CD4-positive, alpha-beta memory T cell (primary cell): ENCODE measurements around the gene BRAF. TPM values are rescaled to one million over a fixed set of nuclear protein-coding genes. Genes with fewer than 3 reads are reported as not detected.
A peak's percentile ranks its signal among the peaks of the same experiment; 100 is the strongest.

ENCODE experiments used
- CTCF ChIA-PET: fragments of 350-600 bp; sonication (Branson Sonifier 250); formaldehyde crosslinking; loops from one replicate; lab custom pipeline; 2021; ENCODE audit warnings: inconsistent platforms; ENCODE audit not compliant: partially characterized antibody; lab: Charles Lee
- POLR2A ChIA-PET: fragments of 350-600 bp; sonication (Branson Sonifier 250); formaldehyde crosslinking; loops from one replicate; lab custom pipeline; 2021; ENCODE audit not compliant: partially characterized antibody; lab: Charles Lee
- DNase-seq, 5 donors: peaks; one replicate each; pipeline versions ENCODE4 v3.0.0 to v3.0.0-alpha.2; 2020 to 2022; ENCODE audit warnings: mixed read lengths in 1 of 5
- H3K27ac ChIP-seq: one replicate; pipeline ENCODE4 v1.7.0; 2013; ENCODE audit warnings: low read depth, low read length
- H3K27me3 ChIP-seq: 2 replicates; pipeline ENCODE4 v1.7.0; 2013; ENCODE audit warnings: mild to moderate bottlenecking, low read length, moderate library complexity; ENCODE audit not compliant: insufficient read depth
- H3K36me3 ChIP-seq: 2 replicates; pipeline ENCODE4 v1.7.0; 2013; ENCODE audit warnings: mild to moderate bottlenecking, low read length, moderate library complexity; ENCODE audit not compliant: insufficient read depth
- H3K4me1 ChIP-seq: 2 replicates; pipeline ENCODE4 v1.7.0; 2013; ENCODE audit warnings: mild to moderate bottlenecking, low read length, moderate library complexity; ENCODE audit not compliant: insufficient read depth
- H3K4me3 ChIP-seq, 2 donors: one replicate each; pipeline ENCODE4 v1.7.0; 2013; ENCODE audit warnings: low read length in 2 of 2, mild to moderate bottlenecking in 1 of 2
- H3K9me3 ChIP-seq, 2 donors: one replicate each; pipeline ENCODE4 v1.7.0; 2013; ENCODE audit warnings: low read length in 2 of 2, control low read depth in 1 of 2; ENCODE audit not compliant: control insufficient read depth in 1 of 2
- H3K27ac Mint-ChIP-seq, 7 donors: one replicate each; pipeline ENCODE4 v1.8.0; 2020 to 2021; ENCODE audit warnings: mixed read lengths in 7 of 7, mild to moderate bottlenecking in 6 of 7, inconsistent platforms in 3 of 7, moderate library complexity in 3 of 7
- H3K27me3 Mint-ChIP-seq, 2 donors: one replicate each; pipeline ENCODE4 v1.8.0; 2020 to 2021; ENCODE audit warnings: mixed read lengths in 2 of 2
- H3K36me3 Mint-ChIP-seq, 2 donors: one replicate each; pipeline ENCODE4 v1.8.0; 2020 to 2021; ENCODE audit warnings: mixed read lengths in 2 of 2, inconsistent platforms in 1 of 2, mild to moderate bottlenecking in 1 of 2
- H3K4me1 Mint-ChIP-seq, 4 donors: one replicate each; pipeline ENCODE4 v1.8.0; 2020 to 2021; ENCODE audit warnings: mixed read lengths in 4 of 4, mild to moderate bottlenecking in 1 of 4
- H3K4me3 Mint-ChIP-seq, 8 donors: one replicate each; pipeline ENCODE4 v1.8.0; 2020 to 2021; ENCODE audit warnings: mixed read lengths in 8 of 8, mild to moderate bottlenecking in 7 of 8, moderate library complexity in 6 of 8, inconsistent platforms in 3 of 8
- H3K9me3 Mint-ChIP-seq, 8 donors: one replicate each; pipeline ENCODE4 v1.8.0; 2020 to 2021; ENCODE audit warnings: mixed read lengths in 8 of 8, mild to moderate bottlenecking in 5 of 8, inconsistent platforms in 3 of 8, moderate library complexity in 1 of 8
- intact Hi-C: fragments of 100-400 bp; cut with micrococcal nuclease; formaldehyde crosslinking; loops from one replicate; pipeline ENCODE4 v1.15.1; 2023
- polyA plus RNA-seq, 2 donors: library from polyadenylated mRNA; unstranded; fragments of 300-500 nt; fragmentation: Illumina TruSeq; gene quantifications; one replicate each; pipeline ENCODE4 v1.2.3, GENCODE V29; 2021
- total RNA-seq, 2 experiments: library from RNA; stranded (reverse); gene quantifications; one replicate each; pipeline ENCODE4 v1.2.3, GENCODE V29; 2021

Gene BRAF
- total and polyA plus RNA-seq, 4 experiments from 2014 or later, result 10.0 to 52.5 (median 28.8) TPM

- ChIA-PET CTCF (no interaction called here), POLR2A (no interaction called here)
- H3K9me3 ChIP-seq, result no peaks in the 10 kb centered on the region
- Mint-ChIP-seq H3K36me3 (peaks cover 4 to 15% of the 10 kb centered on the region in 2 donors), H3K27ac (no peak overlapping the region), H3K4me1 (peaks cover 33 to 59% (median 51%) of the 10 kb centered on the region in 4 donors), H3K4me3 (no peak overlapping the region), H3K9me3 (peaks cover 0 to 3% (median 0%) of the 10 kb centered on the region in 8 donors), H3K27me3 (no peaks in the 10 kb centered on the region)
- no peaks in the 10 kb centered on the region for H3K36me3 ChIP-seq
- no peak overlapping the region for H3K4me3 ChIP-seq
- H3K27me3 ChIP-seq, result no peaks in the 10 kb centered on the region
- no peak overlapping the region for H3K27ac ChIP-seq
- no peak for DNase-seq
- intact Hi-C loops, result no loop called here
- peaks cover 5% of the 10 kb centered on the region for H3K4me1 ChIP-seq
These were observed 16.4 kb downstream of the BRAF start for GRCh38 chr7:140908361-140908760.

GRCh38 chr7:140903741-140904480, 20.8 kb downstream of the BRAF start:
- H3K27ac Mint-ChIP-seq, result peak overlapping the region in 4 of 7 donors; percentile 5 to 72 (median 37)
- CTCF ChIA-PET, result no interaction called here
- intact Hi-C loops, result no loop called here

GRCh38 chr7:140902303-140902953, 22.3 kb downstream of the BRAF start:
- Mint-ChIP-seq H3K27me3 (no peaks in the 10 kb centered on the region), H3K27ac (peak overlapping the region; percentile 59 to 89 (median 81)), H3K36me3 (peaks cover 2 to 9% of the 10 kb centered on the region in 2 donors), H3K9me3 (peaks cover 0 to 3% (median 0%) of the 10 kb centered on the region in 8 donors), H3K4me3 (peak overlapping the region; percentile 43 to 70 (median 58)), H3K4me1 (peaks cover 32 to 75% (median 54%) of the 10 kb centered on the region in 4 donors)
- Histone ChIP-seq H3K36me3 (no peaks in the 10 kb centered on the region), H3K27me3 (no peaks in the 10 kb centered on the region), H3K27ac (no peak overlapping the region), H3K4me1 (peaks cover 36% of the 10 kb centered on the region), H3K4me3 (no peak overlapping the region), H3K9me3 (no peaks in the 10 kb centered on the region)
- peak in 4 of 5 donors; percentile 36 to 50 (median 42) for DNase-seq
- ChIA-PET POLR2A (interaction anchor here (1.1 kb wide), 1 partner anchor 18 kb away, joined by 3 read pairs; no protein-coding TSS in a partner anchor), CTCF (no interaction called here)
- intact Hi-C loops, result no loop called here

More at GRCh38 chr7:140903741-140904480, 20.8 kb downstream of the BRAF start:
- H3K4me3 Mint-ChIP-seq, result peak overlapping the region in 3 of 8 donors; percentile 22 to 66 (median 55)
- H3K36me3 Mint-ChIP-seq, result peaks cover 2 to 9% of the 10 kb centered on the region in 2 donors
- H3K9me3 Mint-ChIP-seq, result peaks cover 0 to 3% (median 0%) of the 10 kb centered on the region in 8 donors
- POLR2A ChIA-PET, result interaction anchor here (1.5 kb wide), 1 partner anchor 20 kb away, joined by 3 read pairs; no protein-coding TSS in a partner anchor
- H3K27me3 ChIP-seq, result no peaks in the 10 kb centered on the region
- no peak overlapping the region for H3K4me3 ChIP-seq
- peaks cover 33 to 74% (median 53%) of the 10 kb centered on the region in 4 donors for H3K4me1 Mint-ChIP-seq
- DNase-seq, result no peak
- no peaks in the 10 kb centered on the region for H3K36me3 ChIP-seq
- no peaks in the 10 kb centered on the region for H3K9me3 ChIP-seq
- H3K27ac ChIP-seq, result no peak overlapping the region
- H3K27me3 Mint-ChIP-seq, result no peaks in the 10 kb centered on the region
- peaks cover 36% of the 10 kb centered on the region for H3K4me1 ChIP-seq

GRCh38 chr7:140901941-140902302, 22.8 kb downstream of the BRAF start:
- H3K27me3 Mint-ChIP-seq, result no peaks in the 10 kb centered on the region
- Histone ChIP-seq H3K4me1 (peaks cover 36% of the 10 kb centered on the region), H3K9me3 (no peaks in the 10 kb centered on the region), H3K27ac (no peak overlapping the region), H3K36me3 (no peaks in the 10 kb centered on the region), H3K27me3 (no peaks in the 10 kb centered on the region), H3K4me3 (no peak overlapping the region)
- POLR2A ChIA-PET, result no interaction called here
- CTCF ChIA-PET, result no interaction called here
- intact Hi-C loops, result no loop called here
- H3K9me3 Mint-ChIP-seq, result peaks cover 0 to 3% (median 0%) of the 10 kb centered on the region in 8 donors
- H3K4me1 Mint-ChIP-seq, result peaks cover 32 to 76% (median 55%) of the 10 kb centered on the region in 4 donors
- H3K27ac Mint-ChIP-seq, result peak overlapping the region; percentile 59 to 89 (median 81)
- H3K4me3 Mint-ChIP-seq, result peak overlapping the region in 4 of 8 donors; percentile 17 to 70 (median 67)
- H3K36me3 Mint-ChIP-seq, result peaks cover 2 to 9% of the 10 kb centered on the region in 2 donors
- no peak for DNase-seq

GRCh38 chr7:140899883-140900282, 24.8 kb downstream of the BRAF start:
- Mint-ChIP-seq H3K27ac (no peak overlapping the region), H3K27me3 (no peaks in the 10 kb centered on the region), H3K9me3 (peaks cover 0 to 3% (median 0%) of the 10 kb centered on the region in 8 donors), H3K4me3 (no peak overlapping the region), H3K4me1 (peaks cover 37 to 81% (median 58%) of the 10 kb centered on the region in 4 donors), H3K36me3 (peaks cover 5 to 18% of the 10 kb centered on the region in 2 donors)
- Histone ChIP-seq H3K4me3 (no peak overlapping the region), H3K36me3 (no peaks in the 10 kb centered on the region), H3K27me3 (no peaks in the 10 kb centered on the region), H3K9me3 (no peaks in the 10 kb centered on the region), H3K27ac (no peak overlapping the region), H3K4me1 (peaks cover 36% of the 10 kb centered on the region)
- ChIA-PET CTCF (interaction anchor here (1.7 kb wide), 1 partner anchor 89 kb away, joined by 4 read pairs; no protein-coding TSS in a partner anchor), POLR2A (no interaction called here)
- no peak for DNase-seq
- intact Hi-C loops, result no loop called here

- ChIA-PET CTCF (no interaction called here), POLR2A (no interaction called here)
- Mint-ChIP-seq H3K9me3 (peaks cover 0 to 3% (median 0%) of the 10 kb centered on the region in 8 donors), H3K4me3 (no peak overlapping the region), H3K27ac (peak overlapping the region in 1 of 7 donors; percentile 69), H3K36me3 (peaks cover 2 to 16% of the 10 kb centered on the region in 2 donors), H3K27me3 (no peaks in the 10 kb centered on the region), H3K4me1 (peaks cover 34 to 82% (median 56%) of the 10 kb centered on the region in 4 donors)
- no peak overlapping the region for H3K27ac ChIP-seq
- no peaks in the 10 kb centered on the region for H3K27me3 ChIP-seq
- H3K9me3 ChIP-seq, result no peaks in the 10 kb centered on the region
- intact Hi-C loops, result no loop called here
- H3K4me3 ChIP-seq, result no peak overlapping the region
- no peak for DNase-seq
- no peaks in the 10 kb centered on the region for H3K36me3 ChIP-seq
- peaks cover 36% of the 10 kb centered on the region for H3K4me1 ChIP-seq
These were observed 25.8 kb downstream of the BRAF start for GRCh38 chr7:140898786-140899536.
